ENCODE results near the gene ATP6V0A1. TPM values are rescaled to one million over a fixed set of nuclear protein-coding genes. Genes with fewer than 3 reads are reported as not detected.
A peak's percentile ranks its signal among the peaks of the same experiment; 100 is the strongest.
"Not testable (repeated sequence)": the region's sequence is repeated elsewhere in the genome, so short reads cannot be mapped to it uniquely, and the experiment has no call there.

ATP6V0A1 gene
- total and polyA plus RNA-seq, 5 donors from 2014 or later: 13.8 to 28.1 (median 16.2) TPM

DNA sequence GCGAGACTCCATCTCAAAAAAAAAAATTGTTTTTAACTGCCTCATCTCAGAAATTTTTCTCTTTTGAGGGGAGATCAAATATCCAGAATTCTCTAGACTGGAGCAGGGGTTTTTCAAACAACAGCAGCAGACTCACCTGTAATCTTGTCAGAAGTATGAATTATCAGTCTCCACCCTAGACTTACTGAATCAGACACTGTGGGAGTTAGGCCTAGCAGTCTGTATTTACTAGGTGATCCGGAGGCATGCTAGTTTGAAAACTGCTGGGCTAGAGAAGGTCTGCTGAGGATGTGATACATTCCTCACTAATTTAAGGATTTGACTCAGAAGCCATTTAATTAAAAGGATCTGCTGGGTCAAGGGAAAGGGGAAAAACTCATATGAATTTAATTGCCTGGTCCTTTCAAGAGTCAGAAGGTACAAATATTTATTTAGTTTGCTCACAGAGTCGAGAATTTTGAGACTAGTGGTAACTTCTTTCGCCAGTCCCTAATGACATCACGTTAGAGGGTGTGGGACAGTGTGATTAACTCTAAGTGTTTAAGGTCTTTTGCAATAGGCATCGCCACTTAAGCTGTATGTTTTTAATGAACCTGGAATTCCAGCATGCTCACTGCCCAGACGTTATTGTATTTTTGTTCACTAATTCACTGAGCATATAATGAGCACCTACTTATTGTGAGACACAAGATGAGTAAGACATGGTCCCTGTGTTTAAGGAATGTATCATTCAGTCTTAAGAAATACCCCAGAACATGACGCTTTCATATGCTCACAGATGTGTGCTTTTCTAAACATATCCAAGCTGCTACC lies 14.2 kb downstream of the ATP6V0A1 start:
- DNase-seq (no peak), ATAC-seq (ENCODE audit: low read depth in 2 of 2) (no peak)
- Histone ChIP-seq H3K4me3 (ENCODE audit: low read depth, low read length) (no peak overlapping the region), H3K36me3 (ENCODE audit: control insufficient read depth, insufficient read depth, low read length) (peaks cover 51% of the 10 kb centered on the region), H3K4me1 (ENCODE audit: control insufficient read depth, insufficient read depth, low read length, poor library complexity, severe bottlenecking) (no peaks in the 10 kb centered on the region), H3K9me3 (ENCODE audit: control insufficient read depth in 2 of 2, low read length in 2 of 2) (no peaks in the 10 kb centered on the region), H3K27ac (ENCODE audit: insufficient read depth, low read length, poor library complexity, severe bottlenecking) (no peak overlapping the region), H3K27me3 (ENCODE audit: control insufficient read depth, insufficient read depth, low read length) (no peaks in the 10 kb centered on the region)
- H3K4me1 Mint-ChIP-seq: peaks cover 0 to 8% (median 3%) of the 10 kb centered on the region in 4 donors
- peaks cover 49% of the 10 kb centered on the region for H3K36me3 Mint-ChIP-seq
- no peak overlapping the region for H3K27ac Mint-ChIP-seq
- H3K9me3 Mint-ChIP-seq: no peaks in the 10 kb centered on the region
- H3K27me3 Mint-ChIP-seq: peaks cover 4% of the 10 kb centered on the region
- no peak overlapping the region for H3K4me3 Mint-ChIP-seq

DNA sequence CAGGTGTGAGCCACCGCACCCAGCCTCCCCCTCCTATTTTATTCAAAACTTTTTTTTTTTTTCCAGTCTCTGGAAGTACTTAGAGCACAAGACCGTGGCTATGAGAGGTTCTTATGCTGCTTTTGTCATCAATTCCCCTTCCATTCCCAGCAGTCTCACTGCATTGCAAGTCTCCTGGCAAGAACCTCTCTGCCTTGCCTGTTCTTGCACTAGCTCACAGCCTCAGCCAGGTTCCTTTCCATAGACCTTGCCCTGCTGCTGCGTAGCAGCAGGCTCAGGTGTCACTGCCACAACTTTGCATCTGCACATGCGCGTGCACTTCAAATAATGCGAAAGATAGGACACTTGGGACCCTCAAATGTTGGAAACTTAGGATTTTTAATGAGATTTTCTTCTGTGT lies 15.6 kb downstream of the ATP6V0A1 start:
- DNase-seq: no peak
- no peaks in the 10 kb centered on the region for H3K9me3 ChIP-seq (ENCODE audit: control insufficient read depth in 2 of 2, low read length in 2 of 2)
- no peaks in the 10 kb centered on the region for H3K27me3 ChIP-seq (ENCODE audit: control insufficient read depth, insufficient read depth, low read length)
- peaks cover 46% of the 10 kb centered on the region for H3K36me3 ChIP-seq (ENCODE audit: control insufficient read depth, insufficient read depth, low read length)
- H3K27ac ChIP-seq (ENCODE audit: insufficient read depth, low read length, poor library complexity, severe bottlenecking): no peak overlapping the region
- peaks cover 0 to 8% (median 3%) of the 10 kb centered on the region in 4 donors for H3K4me1 Mint-ChIP-seq
- H3K27me3 Mint-ChIP-seq: no peaks in the 10 kb centered on the region
- no peak overlapping the region for H3K4me3 Mint-ChIP-seq
- no peak overlapping the region for H3K4me3 ChIP-seq (ENCODE audit: low read depth, low read length)
- no peak for ATAC-seq (ENCODE audit: low read depth in 2 of 2)
- H3K27ac Mint-ChIP-seq: no peak overlapping the region
- H3K9me3 Mint-ChIP-seq: no peaks in the 10 kb centered on the region
- peaks cover 55% of the 10 kb centered on the region for H3K36me3 Mint-ChIP-seq
- H3K4me1 ChIP-seq (ENCODE audit: control insufficient read depth, insufficient read depth, low read length, poor library complexity, severe bottlenecking): no peaks in the 10 kb centered on the region

DNA sequence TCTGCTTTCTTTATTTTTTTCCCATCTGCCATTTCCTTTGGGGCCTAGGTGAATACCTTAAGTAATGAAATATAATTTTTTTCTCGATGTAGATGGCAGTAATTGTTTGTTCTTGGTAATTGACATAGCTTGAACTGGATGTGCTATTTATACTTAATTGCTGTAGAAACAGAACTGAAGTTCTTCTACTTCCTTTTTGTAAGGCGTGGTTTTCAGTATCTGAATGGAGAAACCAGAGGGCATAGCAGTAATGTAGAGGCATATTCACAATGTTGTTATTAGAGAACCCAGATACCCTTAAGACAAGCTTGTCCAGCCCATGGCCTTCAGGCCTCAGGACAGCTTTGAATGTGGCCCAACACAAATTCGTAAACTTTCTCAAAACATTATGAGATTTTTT lies 16.4 kb downstream of the ATP6V0A1 start:
- Histone ChIP-seq H3K9me3 (ENCODE audit: control insufficient read depth in 2 of 2, low read length in 2 of 2) (no peaks in the 10 kb centered on the region), H3K27ac (ENCODE audit: insufficient read depth, low read length, poor library complexity, severe bottlenecking) (no peak overlapping the region), H3K36me3 (ENCODE audit: control insufficient read depth, insufficient read depth, low read length) (peaks cover 50% of the 10 kb centered on the region), H3K4me1 (ENCODE audit: control insufficient read depth, insufficient read depth, low read length, poor library complexity, severe bottlenecking) (no peaks in the 10 kb centered on the region), H3K27me3 (ENCODE audit: control insufficient read depth, insufficient read depth, low read length) (no peaks in the 10 kb centered on the region), H3K4me3 (ENCODE audit: low read depth, low read length) (no peak overlapping the region)
- Mint-ChIP-seq H3K9me3 (no peaks in the 10 kb centered on the region), H3K27me3 (no peaks in the 10 kb centered on the region), H3K36me3 (peaks cover 64% of the 10 kb centered on the region), H3K4me3 (no peak overlapping the region), H3K27ac (no peak overlapping the region), H3K4me1 (peaks cover 0 to 10% (median 3%) of the 10 kb centered on the region in 4 donors)
- ATAC-seq (ENCODE audit: low read depth in 2 of 2) (no peak), DNase-seq (no peak)

DNA sequence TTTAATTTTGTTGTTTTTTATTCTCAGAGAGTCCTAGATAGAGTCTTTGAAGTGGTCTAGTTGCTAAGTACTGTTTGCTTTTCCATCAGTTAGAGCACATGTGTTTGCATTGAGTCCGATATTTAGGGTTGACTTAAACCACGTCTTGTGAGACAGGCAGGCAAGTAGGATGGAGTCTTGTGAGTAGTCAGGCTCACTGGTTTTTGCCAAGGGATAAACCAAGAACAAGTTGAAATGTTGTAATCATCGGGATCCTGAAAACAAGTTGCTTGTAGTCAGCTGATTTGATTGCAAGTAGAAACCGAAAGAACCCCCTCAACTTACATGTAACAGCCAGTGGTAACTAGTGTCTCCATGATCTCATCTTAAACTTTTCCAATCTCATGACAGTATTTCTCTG lies 17.2 kb downstream of the ATP6V0A1 start:
- peaks cover 65% of the 10 kb centered on the region for H3K36me3 Mint-ChIP-seq
- no peaks in the 10 kb centered on the region for H3K9me3 ChIP-seq (ENCODE audit: control insufficient read depth in 2 of 2, low read length in 2 of 2)
- H3K27ac ChIP-seq (ENCODE audit: insufficient read depth, low read length, poor library complexity, severe bottlenecking): no peak overlapping the region
- H3K4me1 ChIP-seq (ENCODE audit: control insufficient read depth, insufficient read depth, low read length, poor library complexity, severe bottlenecking): no peaks in the 10 kb centered on the region
- H3K9me3 Mint-ChIP-seq: no peaks in the 10 kb centered on the region
- H3K4me1 Mint-ChIP-seq: peaks cover 0 to 12% (median 3%) of the 10 kb centered on the region in 4 donors
- H3K27ac Mint-ChIP-seq: peak overlapping the region in 1 of 3 donors; percentile 29
- no peak for ATAC-seq (ENCODE audit: low read depth in 2 of 2)
- H3K4me3 Mint-ChIP-seq: no peak overlapping the region
- no peak overlapping the region for H3K4me3 ChIP-seq (ENCODE audit: low read depth, low read length)
- peaks cover 43% of the 10 kb centered on the region for H3K36me3 ChIP-seq (ENCODE audit: control insufficient read depth, insufficient read depth, low read length)
- DNase-seq: no peak
- no peaks in the 10 kb centered on the region for H3K27me3 ChIP-seq (ENCODE audit: control insufficient read depth, insufficient read depth, low read length)
- no peaks in the 10 kb centered on the region for H3K27me3 Mint-ChIP-seq

DNA sequence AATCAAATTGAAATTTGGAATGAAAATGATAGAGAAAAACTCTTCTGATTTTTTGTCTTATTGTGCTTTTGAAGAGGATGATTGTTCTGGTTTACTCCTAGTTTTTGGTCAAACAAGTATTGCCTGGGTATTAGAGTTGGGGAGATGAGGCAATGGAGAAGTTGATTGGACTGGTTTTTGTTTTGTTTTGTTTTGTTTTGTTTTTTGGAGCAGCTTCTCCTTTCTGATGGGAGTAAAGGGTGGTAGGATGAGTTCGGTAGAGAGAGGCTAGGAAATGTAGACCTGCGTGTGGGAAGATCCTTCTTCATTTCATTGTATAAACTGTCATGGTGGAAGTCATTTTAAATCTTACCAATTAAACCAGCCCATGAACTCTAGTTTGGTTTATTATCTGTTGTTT lies 17.7 kb downstream of the ATP6V0A1 start:
- Histone ChIP-seq H3K36me3 (ENCODE audit: control insufficient read depth, insufficient read depth, low read length) (peaks cover 44% of the 10 kb centered on the region), H3K4me1 (ENCODE audit: control insufficient read depth, insufficient read depth, low read length, poor library complexity, severe bottlenecking) (no peaks in the 10 kb centered on the region), H3K4me3 (ENCODE audit: low read depth, low read length) (no peak overlapping the region), H3K27me3 (ENCODE audit: control insufficient read depth, insufficient read depth, low read length) (no peaks in the 10 kb centered on the region), H3K9me3 (ENCODE audit: control insufficient read depth in 2 of 2, low read length in 2 of 2) (no peaks in the 10 kb centered on the region), H3K27ac (ENCODE audit: insufficient read depth, low read length, poor library complexity, severe bottlenecking) (no peak overlapping the region)
- peaks cover 65% of the 10 kb centered on the region for H3K36me3 Mint-ChIP-seq
- no peak for DNase-seq
- ATAC-seq (ENCODE audit: low read depth in 2 of 2): no peak
- H3K4me3 Mint-ChIP-seq: no peak overlapping the region
- H3K27me3 Mint-ChIP-seq: no peaks in the 10 kb centered on the region
- peaks cover 0 to 12% (median 3%) of the 10 kb centered on the region in 4 donors for H3K4me1 Mint-ChIP-seq
- H3K27ac Mint-ChIP-seq: peak overlapping the region in 1 of 3 donors; percentile 29
- no peaks in the 10 kb centered on the region for H3K9me3 Mint-ChIP-seq

DNA sequence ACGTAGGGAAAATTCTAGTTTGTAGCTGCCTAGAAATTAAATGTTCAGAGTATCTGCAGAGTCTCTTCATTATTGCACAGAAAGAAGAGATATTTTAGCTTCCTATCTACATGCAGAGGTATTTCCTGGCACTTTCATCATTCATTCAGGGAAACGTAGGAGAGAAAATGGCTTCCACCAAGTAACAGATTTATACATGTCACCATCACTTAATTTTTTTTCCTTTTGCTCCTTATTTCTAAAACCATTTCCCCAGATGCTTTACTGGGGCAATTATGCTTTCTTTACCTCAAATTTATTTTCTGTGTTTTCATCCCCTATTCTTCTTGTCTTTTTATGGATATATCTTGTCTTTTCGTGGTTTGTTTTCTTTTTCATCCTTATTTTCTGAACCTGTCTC lies 18.5 kb downstream of the ATP6V0A1 start:
- Histone ChIP-seq H3K27ac (ENCODE audit: insufficient read depth, low read length, poor library complexity, severe bottlenecking) (no peak overlapping the region), H3K9me3 (ENCODE audit: control insufficient read depth in 2 of 2, low read length in 2 of 2) (no peaks in the 10 kb centered on the region), H3K4me3 (ENCODE audit: low read depth, low read length) (no peak overlapping the region), H3K36me3 (ENCODE audit: control insufficient read depth, insufficient read depth, low read length) (peaks cover 46% of the 10 kb centered on the region), H3K27me3 (ENCODE audit: control insufficient read depth, insufficient read depth, low read length) (no peaks in the 10 kb centered on the region), H3K4me1 (ENCODE audit: control insufficient read depth, insufficient read depth, low read length, poor library complexity, severe bottlenecking) (no peaks in the 10 kb centered on the region)
- DNase-seq: no peak
- Mint-ChIP-seq H3K4me1 (peaks cover 0 to 12% (median 3%) of the 10 kb centered on the region in 4 donors), H3K36me3 (peaks cover 65% of the 10 kb centered on the region), H3K9me3 (no peaks in the 10 kb centered on the region), H3K27me3 (no peaks in the 10 kb centered on the region), H3K4me3 (no peak overlapping the region), H3K27ac (no peak overlapping the region)
- no peak for ATAC-seq (ENCODE audit: low read depth in 2 of 2)

DNA sequence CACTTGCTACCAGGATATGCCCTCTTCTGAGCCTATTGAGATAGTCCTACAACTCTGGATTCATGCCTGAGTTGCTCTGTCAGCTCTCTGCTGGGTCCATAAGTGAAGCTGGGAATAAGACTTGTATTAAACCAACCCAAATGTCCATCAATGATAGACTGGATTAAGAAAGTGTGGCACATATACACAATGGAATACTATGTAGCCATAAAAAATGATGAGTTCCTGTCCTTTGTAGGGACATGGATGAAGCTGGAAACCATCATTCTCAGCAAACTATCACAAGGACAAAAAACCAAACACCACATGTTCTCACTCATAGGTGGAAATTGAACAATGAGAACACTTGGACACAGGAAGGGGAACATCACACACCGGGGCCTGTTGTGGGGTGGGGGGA lies 19.1 kb downstream of the ATP6V0A1 start:
- H3K4me3 ChIP-seq (ENCODE audit: low read depth, low read length); H3K27ac ChIP-seq (ENCODE audit: insufficient read depth, low read length, poor library complexity, severe bottlenecking); ATAC-seq (ENCODE audit: low read depth in 2 of 2); H3K9me3 Mint-ChIP-seq; H3K27me3 Mint-ChIP-seq; H3K9me3 ChIP-seq (ENCODE audit: control insufficient read depth in 2 of 2, low read length in 2 of 2); H3K27me3 ChIP-seq (ENCODE audit: control insufficient read depth, insufficient read depth, low read length); H3K4me3 Mint-ChIP-seq; DNase-seq; H3K27ac Mint-ChIP-seq; H3K4me1 ChIP-seq (ENCODE audit: control insufficient read depth, insufficient read depth, low read length, poor library complexity, severe bottlenecking): not testable (repeated sequence)
- Mint-ChIP-seq H3K4me1 (peaks cover 0 to 12% (median 3%) of the 10 kb centered on the region in 4 donors), H3K36me3 (peaks cover 61% of the 10 kb centered on the region)
- peaks cover 46% of the 10 kb centered on the region for H3K36me3 ChIP-seq (ENCODE audit: control insufficient read depth, insufficient read depth, low read length)

DNA sequence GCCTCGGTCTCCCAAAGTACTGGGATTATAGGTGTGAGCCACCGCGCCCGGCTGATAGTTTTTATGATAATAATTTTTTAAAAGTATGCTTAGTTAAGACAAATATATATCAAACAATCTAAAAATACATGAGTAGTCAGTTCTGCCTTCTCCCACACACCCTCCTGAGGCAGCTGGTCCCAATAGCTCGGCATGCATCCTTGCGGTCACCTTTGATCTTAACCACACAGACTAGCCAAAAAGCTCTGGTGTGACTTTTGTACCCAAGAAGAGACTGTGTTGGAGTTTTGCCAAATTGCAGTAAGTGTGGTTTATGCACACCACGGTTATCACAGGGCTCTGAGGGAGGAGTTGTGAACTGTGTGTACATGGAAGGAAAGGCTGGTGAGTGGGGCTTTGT lies 25.6 kb downstream of the ATP6V0A1 start:
- peaks cover 27% of the 10 kb centered on the region for H3K36me3 ChIP-seq (ENCODE audit: control insufficient read depth, insufficient read depth, low read length)
- no peak overlapping the region for H3K4me3 ChIP-seq (ENCODE audit: low read depth, low read length)
- DNase-seq (peak; percentile 28 to 88 (median 55)), ATAC-seq (ENCODE audit: low read depth in 2 of 2) (peak; percentile 66 to 69)
- no peaks in the 10 kb centered on the region for H3K9me3 Mint-ChIP-seq
- peak overlapping the region in 1 of 3 donors; percentile 60 for H3K27ac Mint-ChIP-seq
- no peak overlapping the region for H3K27ac ChIP-seq (ENCODE audit: insufficient read depth, low read length, poor library complexity, severe bottlenecking)
- no peaks in the 10 kb centered on the region for H3K9me3 ChIP-seq (ENCODE audit: control insufficient read depth in 2 of 2, low read length in 2 of 2)
- H3K36me3 Mint-ChIP-seq: peaks cover 27% of the 10 kb centered on the region
- H3K27me3 Mint-ChIP-seq: no peaks in the 10 kb centered on the region
- H3K4me3 Mint-ChIP-seq: peak overlapping the region in 2 of 4 donors; percentile 15 to 46
- H3K4me1 Mint-ChIP-seq: peaks cover 11 to 35% (median 27%) of the 10 kb centered on the region in 4 donors
- peaks cover 13% of the 10 kb centered on the region for H3K4me1 ChIP-seq (ENCODE audit: control insufficient read depth, insufficient read depth, low read length, poor library complexity, severe bottlenecking)
- H3K27me3 ChIP-seq (ENCODE audit: control insufficient read depth, insufficient read depth, low read length): no peaks in the 10 kb centered on the region

Data from CD4-positive, CD25-positive, alpha-beta regulatory T cell (primary cell).